GM18517 (cell line): ENCODE results near the gene BFSP2.

ENCODE experiments used
- ATAC-seq: cut with Tn5 transposase; IDR thresholded peaks from one replicate; pipeline ENCODE4 v1.9.1; 2021; ENCODE audit warnings: mild to moderate bottlenecking, moderate library complexity; ENCODE audit not compliant: unreplicated experiment

The BFSP2 gene

GRCh38 chr3:133400006-133400515 lies at the start of gene BFSP2:
Gene BFSP2, plus strand, starts transcription at chr3:133400056. Its CDS starts 28 bp downstream, at chr3:133400084.
- no peak for ATAC-seq

GRCh38 chr3:133354721-133355120 lies 45.1 kb upstream of the BFSP2 start:
- ATAC-seq = no peak

- no peak for ATAC-seq
Observed at GRCh38 chr3:133360476-133360875, 39.4 kb upstream of the BFSP2 start.

GRCh38 chr3:133361011-133361410 lies 38.8 kb upstream of the BFSP2 start:
- ATAC-seq = no peak

GRCh38 chr3:133361435-133361834 lies 38.4 kb upstream of the BFSP2 start:
- ATAC-seq = no peak

GRCh38 chr3:133362539-133362938 lies 37.3 kb upstream of the BFSP2 start:
- no peak for ATAC-seq

GRCh38 chr3:133364704-133365103 lies 35.2 kb upstream of the BFSP2 start:
- no peak for ATAC-seq

GRCh38 chr3:133366921-133367320 lies 32.9 kb upstream of the BFSP2 start:
- ATAC-seq = no peak

- ATAC-seq = no peak
Observed at GRCh38 chr3:133367403-133367802, 32.5 kb upstream of the BFSP2 start.

GRCh38 chr3:133367956-133368355 lies 31.9 kb upstream of the BFSP2 start:
- ATAC-seq = no peak

- no peak for ATAC-seq
Observed at GRCh38 chr3:133368371-133369067, 31.3 kb upstream of the BFSP2 start.

GRCh38 chr3:133369068-133369440 lies 30.8 kb upstream of the BFSP2 start:
- no peak for ATAC-seq

- ATAC-seq = no peak
Observed at GRCh38 chr3:133371181-133371580, 28.7 kb upstream of the BFSP2 start.

- ATAC-seq = no peak
Observed at GRCh38 chr3:133371676-133372075, 28.2 kb upstream of the BFSP2 start.

- no peak for ATAC-seq
Observed at GRCh38 chr3:133374708-133375402, 25.0 kb upstream of the BFSP2 start.

- ATAC-seq = no peak
Observed at GRCh38 chr3:133375403-133375745, 24.5 kb upstream of the BFSP2 start.

GRCh38 chr3:133376810-133377209 lies 23.0 kb upstream of the BFSP2 start:
- no peak for ATAC-seq

- ATAC-seq = no peak
Observed at GRCh38 chr3:133377396-133377795, 22.5 kb upstream of the BFSP2 start.

GRCh38 chr3:133379926-133380325 lies 19.9 kb upstream of the BFSP2 start:
- no peak for ATAC-seq

- ATAC-seq = no peak
Observed at GRCh38 chr3:133380481-133381225, 19.2 kb upstream of the BFSP2 start.

- ATAC-seq = no peak
Observed at GRCh38 chr3:133381346-133382109, 18.3 kb upstream of the BFSP2 start.
